GM12878 (cell line): Measurements from ENCODE around the gene LDLRAD3. TPM values are rescaled to one million over a fixed set of nuclear protein-coding genes. Genes with fewer than 3 reads are reported as not detected.

ENCODE experiments used
- ATAC-seq: fragments of 200-7000 bp; cut with Tn5 transposase; 3 replicates; pipeline ENCODE4 v1.9.1; 2020; ENCODE audit warnings: mild to moderate bottlenecking, moderate library complexity
- BruUV-seq: library from RNA; stranded (reverse); fragments of 400-500 nt; replicated peaks from 2 replicates; lab custom pipeline; 2021; lab: Mats Ljungman, UMichigan
- CTCF ChIA-PET: fragments of 300-600 bp; sonication (Branson Sonifier 250); formaldehyde crosslinking; extraction: SDS; loops from one replicate; lab custom pipeline; 2021; ENCODE audit warnings: inconsistent platforms; lab: Yijun Ruan, JAX
- POLR2A ChIA-PET: fragments of 350-600 bp; formaldehyde crosslinking; extraction: SDS; loops from one replicate; lab custom pipeline; 2021; ENCODE audit warnings: inconsistent platforms; lab: Charles Lee
- RAD21 ChIA-PET: fragments of 300-600 bp; sonication (Branson Sonifier 250); formaldehyde crosslinking; loops from one replicate; lab custom pipeline; 2023; ENCODE audit warnings: antibody characterized with exemption; ENCODE audit not compliant: unreplicated experiment; lab: Charles Lee
- SMC1A ChIA-PET: fragments of 300-600 bp; sonication (Branson Sonifier 250); formaldehyde crosslinking; loops from one replicate; lab custom pipeline; 2023; ENCODE audit not compliant: unreplicated experiment, uncharacterized antibody; lab: Charles Lee
- DNase-seq: peaks from one replicate; pipeline ENCODE4 v3.0.0-alpha.2; 2011; ENCODE audit warnings: low read depth, low spot score
- FAIRE-seq: peaks from 3 replicates; lab custom pipeline; 2011; peaks lifted over from hg19 to GRCh38; lab: Jason Lieb, UNC
- H2AFZ ChIP-seq: 2 replicates; pipeline ENCODE4 v1.6.0; 2011; ENCODE audit warnings: low read depth, low read length, control low read depth; ENCODE audit not compliant: control insufficient read depth
- H3K27ac ChIP-seq: 2 replicates; pipeline ENCODE4 v1.5.1; 2011; ENCODE audit warnings: control low read depth; ENCODE audit not compliant: control insufficient read depth, insufficient read depth
- H3K27me3 ChIP-seq, 2 experiments: replicated peaks in 1 of 2; 2 replicates each; pipeline versions ENCODE4 v1.6.0 to v1.6.1; 2011; ENCODE audit warnings: low read length in 1 of 2; ENCODE audit not compliant: control insufficient read depth in 2 of 2, insufficient read depth in 2 of 2
- H3K36me3 ChIP-seq, 2 experiments: 2 replicates each; pipeline ENCODE4 v1.5.1; 2011; ENCODE audit warnings: low read length in 1 of 2; ENCODE audit not compliant: control insufficient read depth in 2 of 2, insufficient read depth in 2 of 2
- H3K4me1 ChIP-seq: 2 replicates; pipeline ENCODE4 v1.6.1; 2011; ENCODE audit warnings: mild to moderate bottlenecking, low read length, moderate library complexity, mixed read lengths; ENCODE audit not compliant: control insufficient read depth, insufficient read depth
- H3K4me2 ChIP-seq: 2 replicates; pipeline ENCODE4 v1.6.0; 2011; ENCODE audit warnings: control low read depth; ENCODE audit not compliant: control insufficient read depth, insufficient read depth
- H3K4me3 ChIP-seq: fragments of 200-600 bp; sonication (generic); 2 replicates; pipeline ENCODE4 v1.5.1; 2016
- H3K79me2 ChIP-seq: 2 replicates; pipeline ENCODE4 v1.6.0; 2011; ENCODE audit warnings: low read length; ENCODE audit not compliant: control insufficient read depth, insufficient read depth
- H3K9ac ChIP-seq: 2 replicates; pipeline ENCODE4 v1.8.0; 2011; ENCODE audit warnings: low read length, control low read depth, mixed read lengths; ENCODE audit not compliant: control insufficient read depth, insufficient read depth
- H3K9me3 ChIP-seq: replicated peaks from 3 replicates; pipeline ENCODE4 v1.5.1; 2011; ENCODE audit warnings: mild to moderate bottlenecking, low read length; ENCODE audit not compliant: control insufficient read depth, insufficient read depth
- H4K20me1 ChIP-seq: 2 replicates; pipeline ENCODE4 v1.6.0; 2011; ENCODE audit not compliant: control insufficient read depth, insufficient read depth
- CBFB ChIP-seq: IDR thresholded peaks from 2 replicates; pipeline ENCODE4 v1.6.1; 2016; ENCODE audit warnings: antibody characterized with exemption, low read depth
- RAD21 ChIP-seq: IDR thresholded peaks from 2 replicates; pipeline ENCODE4 v1.6.1; 2011; ENCODE audit warnings: mild to moderate bottlenecking, low read depth, low read length, moderate library complexity; ENCODE audit not compliant: insufficient read depth
- RUNX3 ChIP-seq: IDR thresholded peaks from 2 replicates; pipeline ENCODE4 v1.6.1; 2012; ENCODE audit warnings: low read length, inconsistent platforms
- SMC3 ChIP-seq: IDR thresholded peaks from 2 replicates; pipeline ENCODE4 v1.6.1; 2011; ENCODE audit warnings: low read length, improper control_type of control experiment, borderline replicate concordance
- ZNF217 ChIP-seq: fragments of 450-650 bp; IDR thresholded peaks from 2 replicates; pipeline ENCODE4 v1.6.1; 2017; ENCODE audit warnings: antibody characterized with exemption, mild to moderate bottlenecking
- WGBS: methylation state at CpG from one replicate; pipeline ENCODE4 v1.1.6; 2016; ENCODE audit warnings: low lambda C conversion rate; ENCODE audit not compliant: insufficient replicate concordance, insufficient coverage; ENCODE audit errors: missing lambda C conversion rate; 5-methylcytosine and 5-hydroxymethylcytosine counted together
- in situ Hi-C: fragments of 300-500 bp; cut with MboI; formaldehyde crosslinking; loops from 9 replicates; pipeline ENCODE4 v1.14.3; 2018; ENCODE audit warnings: mixed read lengths
- intact Hi-C: fragments of 100-400 bp; cut with micrococcal nuclease; formaldehyde crosslinking; loops from one replicate; pipeline ENCODE4 v1.14.2; 2022; ENCODE audit not compliant: unreplicated experiment
- polyA plus RNA-seq, 11 experiments: library from polyadenylated mRNA; depleted of rRNA in 4 of 11; unstranded in 6 of 11; stranded (reverse) in 5 of 11; fragments of >200 nt; fragmentation: Nextera tagmentation in 4 of 11; fragmentation: Illumina TruSeq in 1 of 11; extraction: Ambion mirVana in 4 of 11; extraction: Trizol in 1 of 11; gene quantifications; 1 replicate in 1 of 11; 2 replicates in 10 of 11; pipeline versions ENCODE4 v1.2.1 to v1.2.3, GENCODE V29; 2011 to 2016; ENCODE audit warnings: inconsistent platforms in 2 of 11, missing spikeins in 2 of 11, low read depth in 1 of 11
- total RNA-seq, 4 experiments: library from RNA; depleted of rRNA in 3 of 4; stranded (reverse); fragments of >200 nt in 3 of 4; fragmentation: Illumina TruSeq in 1 of 4; extraction: Trizol in 1 of 4; gene quantifications; 2 replicates each; pipeline versions ENCODE4 v1.2.1 to v1.2.3, GENCODE V29; 2013 to 2021
- TF ChIP-seq, protein P1 (sequence below): IDR thresholded peaks from 2 replicates; pipeline ENCODE4 v1.6.1; 2011; ENCODE audit warnings: low read depth, mild to moderate bottlenecking, low read length, moderate library complexity, borderline replicate concordance; ENCODE audit errors: extremely low read depth
- TF ChIP-seq, protein P2 (sequence below), 3 experiments: IDR thresholded peaks in 2 of 3; conservative IDR thresholded peaks in 1 of 3; 2 replicates each; pipeline ENCODE4 v1.5.1; 2011; ENCODE audit warnings: low read depth in 3 of 3, low read length in 3 of 3, mild to moderate bottlenecking in 3 of 3, control low read depth in 2 of 3, moderate library complexity in 2 of 3, inconsistent platforms in 1 of 3, mixed read lengths in 1 of 3; ENCODE audit not compliant: control insufficient read depth in 2 of 3, insufficient read depth in 1 of 3; ENCODE audit errors: extremely low read depth in 1 of 3

Gene LDLRAD3
- total and polyA plus RNA-seq, 10 of the 15 experiments (the other 5 are each of a cell fraction or from before 2014, with no cell fraction given) = 2.5 to 17.2 (median 10.7) TPM

DNA sequence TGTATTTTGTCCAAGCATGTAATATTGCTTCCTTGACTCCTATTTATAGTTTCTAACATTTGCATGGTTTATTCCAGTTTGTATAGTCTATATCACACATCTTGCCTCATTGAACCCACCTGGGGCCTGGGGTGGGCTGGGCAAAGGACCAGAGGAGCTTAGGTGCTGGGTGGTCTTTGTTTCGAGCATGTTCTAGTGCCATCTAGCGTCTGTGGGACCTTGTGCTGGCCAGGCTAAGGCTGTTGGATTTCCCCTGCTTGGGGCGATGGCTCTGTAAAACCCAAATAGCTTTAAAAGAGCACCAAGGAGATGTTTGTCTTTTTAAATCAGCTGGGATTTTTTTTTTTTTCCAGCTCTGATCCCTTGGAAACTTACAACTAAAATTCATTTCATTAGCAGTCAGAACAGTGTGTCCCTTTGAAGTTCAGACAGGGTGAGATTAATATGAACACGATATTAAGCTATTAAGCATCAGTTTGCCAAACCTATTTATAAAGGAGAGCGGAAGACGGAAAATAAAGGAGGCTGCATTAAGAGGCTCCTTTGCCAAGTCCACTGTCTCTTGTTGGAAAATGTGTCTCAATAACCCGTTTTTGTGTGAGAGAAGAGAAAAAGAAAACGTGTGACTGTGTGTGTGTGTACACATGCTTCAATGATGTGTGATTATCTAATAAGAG lies 188.0 kb downstream of the LDLRAD3 start:
- Histone ChIP-seq H3K36me3 (no peaks in the 10 kb centered on the region), H3K79me2 (no peaks in the 10 kb centered on the region), H2AFZ (no peak overlapping the region), H3K27me3 (peaks cover 0 to 2% of the 10 kb centered on the region in 2 experiments; a peak in 2 of 4 replicates), H3K4me1 (no peaks in the 10 kb centered on the region), H3K4me2 (no peak overlapping the region), H3K27ac (no peak overlapping the region), H3K9ac (no peak overlapping the region), H3K9me3 (no peaks in the 10 kb centered on the region), H3K4me3 (no peak overlapping the region), H4K20me1 (no peaks in the 10 kb centered on the region)
- CTCF ChIA-PET = interaction anchor here (0.5 to 6.3 kb wide), 36 partner anchors 8 to 518 kb away, joined by 3 to 82 read pairs (median 4); no protein-coding TSS in a partner anchor
- no peak for FAIRE-seq
- DNase-seq = no peak
- ATAC-seq = peak; percentile 95
- TF ChIP-seq CBFB (no peak), ZNF217 (no peak), SMC3 (peak; percentile 58; the same call in 1 of the 2 replicates), RAD21 (peak; percentile 78), RUNX3 (0 out of 2 replicates have a peak, but pooled peaks have one; percentile 7)
- TF ChIP-seq, protein P1, sequence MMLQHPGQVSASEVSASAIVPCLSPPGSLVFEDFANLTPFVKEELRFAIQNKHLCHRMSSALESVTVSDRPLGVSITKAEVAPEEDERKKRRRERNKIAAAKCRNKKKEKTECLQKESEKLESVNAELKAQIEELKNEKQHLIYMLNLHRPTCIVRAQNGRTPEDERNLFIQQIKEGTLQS = no peak
- TF ChIP-seq, protein P2, sequence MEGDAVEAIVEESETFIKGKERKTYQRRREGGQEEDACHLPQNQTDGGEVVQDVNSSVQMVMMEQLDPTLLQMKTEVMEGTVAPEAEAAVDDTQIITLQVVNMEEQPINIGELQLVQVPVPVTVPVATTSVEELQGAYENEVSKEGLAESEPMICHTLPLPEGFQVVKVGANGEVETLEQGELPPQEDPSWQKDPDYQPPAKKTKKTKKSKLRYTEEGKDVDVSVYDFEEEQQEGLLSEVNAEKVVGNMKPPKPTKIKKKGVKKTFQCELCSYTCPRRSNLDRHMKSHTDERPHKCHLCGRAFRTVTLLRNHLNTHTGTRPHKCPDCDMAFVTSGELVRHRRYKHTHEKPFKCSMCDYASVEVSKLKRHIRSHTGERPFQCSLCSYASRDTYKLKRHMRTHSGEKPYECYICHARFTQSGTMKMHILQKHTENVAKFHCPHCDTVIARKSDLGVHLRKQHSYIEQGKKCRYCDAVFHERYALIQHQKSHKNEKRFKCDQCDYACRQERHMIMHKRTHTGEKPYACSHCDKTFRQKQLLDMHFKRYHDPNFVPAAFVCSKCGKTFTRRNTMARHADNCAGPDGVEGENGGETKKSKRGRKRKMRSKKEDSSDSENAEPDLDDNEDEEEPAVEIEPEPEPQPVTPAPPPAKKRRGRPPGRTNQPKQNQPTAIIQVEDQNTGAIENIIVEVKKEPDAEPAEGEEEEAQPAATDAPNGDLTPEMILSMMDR (IDR thresholded peaks at IDR 0.05 in 2 of 3, conservative IDR thresholded peaks at IDR 0.05 in 1 of 3; ENCODE audit: control insufficient read depth in 2 of 3, extremely low read depth in 1 of 3, insufficient read depth in 1 of 3, low read depth in 3 of 3, low read length in 3 of 3) = peak; percentile 63 to 77 (median 74)
- POLR2A ChIA-PET = interaction anchor here (0.7 kb wide), 1 partner anchor 54 kb away, joined by 5 read pairs; no protein-coding TSS in a partner anchor
- intact Hi-C loops = loop anchor here (1.0 to 10.0 kb wide), 5 partner anchors 90 to 516 kb away; no protein-coding TSS in a partner anchor
- in situ Hi-C loops = no loop called here
- RAD21 ChIA-PET = interaction anchor here (0.7 to 4.0 kb wide), 28 partner anchors 8 to 647 kb away, joined by 3 to 66 read pairs (median 4); partner anchors contain the start of gene FJX1
- SMC1A ChIA-PET = interaction anchor here (0.6 to 5.7 kb wide), 29 partner anchors 10 to 521 kb away, joined by 3 to 58 read pairs (median 3); no protein-coding TSS in a partner anchor
- BruUV-seq = no TSS peak
- WGBS = 33% methylated on average over 8 of the region's 8 CpGs
